Erythroblast (primary cell): ENCODE results near the gene CLBA1.

Source experiments
- GATA1 ChIP-seq: IDR thresholded peaks from 2 replicates; pipeline ENCODE4 v1.6.1; 2011; ENCODE audit warnings: low read depth, mild to moderate bottlenecking, control low read depth, low read length, moderate library complexity
- POLR2A ChIP-seq: IDR thresholded peaks from 2 replicates; pipeline ENCODE4 v1.6.1; 2011; ENCODE audit warnings: mild to moderate bottlenecking, low read length

GRCh38 chr14:104979758-104980610 is 5.6 kb upstream of the CLBA1 start:
- TF ChIP-seq POLR2A (no peak), GATA1 (no peak)
